Skin of body (tissue), 2 donors: ENCODE data around the gene GALNT9. TPM values are rescaled to one million over a fixed set of nuclear protein-coding genes. Genes with fewer than 3 reads are reported as not detected.
"Not testable (repeated sequence)": the region's sequence is repeated elsewhere in the genome, so short reads cannot be mapped to it uniquely, and the experiment has no call there.

Experiments used
- DNase-seq: peaks from one replicate; lab custom pipeline; 2025; lab: John Stamatoyannopoulos, UW
- total RNA-seq: library from RNA; depleted of rRNA; stranded (reverse); fragments of >200 nt; gene quantifications from one replicate; pipeline ENCODE4 v1.2.3, GENCODE V29; 2014

The GALNT9 gene
- total RNA-seq, 1 donor from 2014 or later, result 0.20 TPM

DNA sequence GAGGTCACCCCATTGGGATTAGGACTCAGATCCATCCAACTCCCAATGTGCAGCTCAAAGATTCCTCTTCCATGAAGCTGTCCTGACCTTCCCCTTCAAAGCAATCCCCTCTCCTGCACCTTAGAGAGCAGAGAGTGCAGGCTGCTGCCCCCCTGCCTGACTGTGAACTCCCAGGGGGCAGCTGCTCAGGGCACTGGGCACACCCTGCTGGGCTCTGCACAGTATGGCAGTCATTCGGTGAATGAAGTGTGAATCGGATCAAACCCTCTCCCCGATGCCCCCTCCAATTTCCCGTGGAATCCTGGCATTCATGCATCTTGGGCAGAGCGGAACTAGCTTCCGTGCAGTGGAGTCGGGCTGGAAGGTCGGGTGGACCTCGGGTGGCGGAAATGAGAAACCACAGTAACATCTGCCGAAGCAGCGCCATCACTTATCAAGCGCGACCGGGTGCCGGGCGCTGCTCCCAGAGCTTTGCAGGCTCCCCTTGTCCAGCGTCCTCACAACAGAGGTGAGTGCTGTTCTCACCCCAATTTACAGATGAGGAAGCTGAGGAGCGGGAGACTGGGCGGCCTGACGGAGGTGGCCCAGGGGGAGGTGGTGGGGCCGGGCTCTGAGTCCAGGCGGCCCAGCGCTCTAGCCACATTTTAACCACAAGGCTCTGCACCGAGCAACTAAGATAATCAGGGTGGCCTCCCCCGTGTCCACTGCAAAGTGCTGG is 14.7 kb downstream of the GALNT9 start:
- DNase-seq, result no peak

- no peak for DNase-seq
These were observed 15.4 kb downstream of the GALNT9 start for GRCh38 chr12:132314035-132314434.

GRCh38 chr12:132313182-132313581 is 16.2 kb downstream of the GALNT9 start:
- no peak for DNase-seq

- DNase-seq, result no peak
These were observed 16.9 kb downstream of the GALNT9 start for GRCh38 chr12:132312516-132312915.

DNA sequence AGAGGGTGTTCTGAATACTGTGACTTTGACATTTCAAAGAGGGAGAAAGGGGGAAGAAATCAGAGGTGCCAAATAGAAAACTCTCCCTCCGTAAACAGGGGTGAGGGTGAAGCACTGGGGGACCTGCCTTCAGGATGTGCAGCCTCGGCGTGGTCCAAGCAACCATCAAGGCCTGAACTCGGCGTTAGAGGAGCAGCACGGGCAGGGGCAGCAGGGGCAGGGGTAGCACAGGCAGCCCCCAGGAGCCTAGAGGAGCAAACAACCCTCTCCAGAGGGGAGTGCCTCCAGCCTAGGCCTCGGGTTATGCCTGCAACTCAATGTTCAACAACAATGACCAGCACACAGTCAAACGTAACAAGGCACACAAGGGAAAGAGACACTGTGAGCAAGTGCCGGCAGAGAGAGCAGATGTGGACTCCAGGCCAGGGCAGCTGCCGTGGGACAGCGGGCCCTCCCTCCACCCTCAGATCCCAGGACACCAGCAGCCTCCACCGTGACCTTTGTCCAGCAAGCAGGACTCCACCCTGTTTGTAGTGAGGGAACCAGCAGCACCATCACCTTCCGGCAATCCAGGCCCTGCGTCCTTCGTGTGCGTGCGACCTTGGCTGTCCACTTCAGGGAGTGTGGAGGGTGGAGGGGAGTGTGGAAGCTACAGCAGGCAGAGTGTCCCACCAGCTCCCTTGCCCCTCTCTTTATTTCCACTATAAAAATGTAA is 18.0 kb downstream of the GALNT9 start:
- DNase-seq, result no peak

DNA sequence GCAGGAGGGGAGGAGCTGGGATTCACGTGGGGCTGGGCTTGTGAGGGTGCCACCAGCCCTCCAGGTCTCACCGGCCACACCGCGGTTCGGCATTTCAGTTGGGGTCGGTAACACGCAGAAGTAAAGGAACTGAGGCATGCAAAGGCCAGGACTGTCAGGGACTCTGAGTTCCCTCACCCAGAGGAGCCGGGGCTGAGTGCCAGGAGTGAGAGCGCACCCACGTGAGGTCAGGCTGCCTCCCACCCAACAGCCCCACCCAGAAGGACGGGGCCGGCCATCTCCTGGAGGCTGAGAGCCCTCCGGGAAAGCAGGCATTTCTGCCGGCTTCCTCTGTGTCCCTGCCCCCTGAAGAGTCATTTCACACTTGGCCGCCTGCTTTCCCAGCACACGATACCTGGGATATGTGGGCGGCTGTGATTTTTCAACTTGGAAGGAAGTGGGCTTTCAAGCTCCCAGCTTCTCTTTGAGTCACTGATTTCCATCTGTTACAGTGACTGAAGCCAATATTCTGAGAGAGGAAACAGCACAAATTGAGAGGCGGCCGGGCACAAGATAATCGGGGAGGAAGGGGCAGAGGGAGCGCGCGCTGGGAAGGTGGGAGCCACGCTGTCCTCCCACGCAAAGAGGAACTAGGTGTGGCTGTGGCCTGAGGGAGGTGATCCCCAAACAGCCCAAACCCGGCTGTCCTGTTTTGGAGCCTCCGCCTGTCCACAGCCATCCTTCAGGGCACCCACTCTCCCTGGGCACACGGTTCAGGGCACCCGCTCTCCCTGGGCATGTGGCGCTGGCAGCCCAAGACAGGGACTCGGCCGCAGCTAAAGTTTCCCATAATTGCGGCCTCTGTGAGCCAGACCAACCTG is 19.0 kb downstream of the GALNT9 start:
- no peak for DNase-seq

DNA sequence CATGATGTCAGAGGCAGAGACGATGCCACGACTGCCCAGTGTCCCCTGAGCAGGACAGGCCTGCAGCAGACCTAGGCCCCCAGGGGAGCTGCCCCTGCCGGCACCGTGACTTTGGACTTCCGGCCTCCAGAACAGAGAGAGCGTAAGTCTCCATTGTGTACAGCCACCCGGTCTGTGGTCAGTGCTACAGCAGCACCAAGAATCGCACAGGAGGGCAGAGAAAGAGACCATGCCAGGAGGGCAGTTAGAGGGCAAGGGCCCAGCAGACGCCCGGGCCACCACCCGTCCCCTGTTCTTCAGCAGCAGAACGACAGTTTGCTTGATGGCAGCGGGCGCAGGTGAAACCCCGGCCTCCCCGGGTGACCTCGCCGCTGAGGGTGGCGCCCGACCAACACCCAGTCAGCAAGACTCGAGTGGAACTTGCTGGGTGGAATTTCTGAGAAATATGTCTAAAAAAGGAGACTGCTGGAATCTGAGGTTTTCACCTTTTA is 19.7 kb downstream of the GALNT9 start:
- no peak for DNase-seq

DNA sequence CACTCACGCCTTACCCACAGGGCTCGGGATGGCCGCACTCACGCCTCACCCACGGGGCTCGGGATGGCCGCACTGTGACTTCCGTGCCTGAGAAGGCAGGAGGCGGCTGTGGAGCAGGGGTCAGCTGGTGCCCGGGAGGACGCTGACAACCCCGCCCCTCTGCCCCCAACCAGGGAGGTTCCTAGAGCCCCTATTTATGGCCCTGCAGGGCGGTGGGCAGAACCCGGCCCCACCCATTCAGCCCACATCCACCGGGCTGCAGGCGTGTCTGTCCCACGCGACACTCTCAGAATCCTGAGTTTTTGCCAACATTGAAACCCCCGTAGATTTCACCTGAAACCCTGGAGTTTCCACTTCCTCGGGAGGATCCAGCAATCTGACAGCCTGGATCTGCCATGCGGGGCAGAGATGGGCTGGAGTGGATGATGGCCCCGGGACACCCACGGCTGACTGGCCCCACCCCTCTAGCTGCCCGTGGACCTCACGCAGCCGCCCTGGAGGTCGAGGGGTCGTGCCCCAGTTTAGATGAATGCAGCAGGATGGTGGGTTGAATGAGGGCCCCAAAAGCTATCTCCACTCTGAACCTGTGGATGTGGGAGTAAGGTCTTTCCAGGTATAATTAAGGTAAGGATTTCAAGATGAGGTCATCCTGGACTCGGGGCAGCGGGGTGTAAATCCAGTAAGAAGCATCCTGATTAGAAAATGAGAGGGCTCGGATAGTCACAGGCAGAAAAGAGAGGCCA is 20.4 kb downstream of the GALNT9 start:
- no peak for DNase-seq

- DNase-seq, result no peak
These were observed 21.2 kb downstream of the GALNT9 start for GRCh38 chr12:132307976-132308852.

- DNase-seq, result no peak
These were observed 22.6 kb downstream of the GALNT9 start for GRCh38 chr12:132306885-132307191.

- no peak for DNase-seq
These were observed 23.2 kb downstream of the GALNT9 start for GRCh38 chr12:132305991-132306884.

- DNase-seq, result no peak
These were observed 23.8 kb downstream of the GALNT9 start for GRCh38 chr12:132305560-132305966.

DNA sequence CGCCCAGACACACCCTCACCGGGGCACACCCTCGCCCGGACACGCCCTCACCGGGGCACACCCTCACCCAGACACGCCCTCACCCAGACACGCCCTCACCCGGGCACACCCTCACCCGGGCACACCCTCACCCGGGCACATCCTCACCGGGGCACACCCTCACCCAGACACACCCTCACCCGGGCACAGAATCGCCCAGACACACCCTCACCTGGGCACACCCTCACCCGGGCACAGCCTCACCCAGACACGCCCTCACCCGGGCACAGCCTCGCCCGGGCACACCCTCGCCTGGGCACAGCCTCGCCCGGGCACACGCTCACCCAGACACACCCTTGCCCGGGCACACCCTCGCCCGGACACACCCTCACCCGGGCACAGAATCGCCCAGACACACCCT is 24.5 kb downstream of the GALNT9 start:
- not testable (repeated sequence) for DNase-seq

DNA sequence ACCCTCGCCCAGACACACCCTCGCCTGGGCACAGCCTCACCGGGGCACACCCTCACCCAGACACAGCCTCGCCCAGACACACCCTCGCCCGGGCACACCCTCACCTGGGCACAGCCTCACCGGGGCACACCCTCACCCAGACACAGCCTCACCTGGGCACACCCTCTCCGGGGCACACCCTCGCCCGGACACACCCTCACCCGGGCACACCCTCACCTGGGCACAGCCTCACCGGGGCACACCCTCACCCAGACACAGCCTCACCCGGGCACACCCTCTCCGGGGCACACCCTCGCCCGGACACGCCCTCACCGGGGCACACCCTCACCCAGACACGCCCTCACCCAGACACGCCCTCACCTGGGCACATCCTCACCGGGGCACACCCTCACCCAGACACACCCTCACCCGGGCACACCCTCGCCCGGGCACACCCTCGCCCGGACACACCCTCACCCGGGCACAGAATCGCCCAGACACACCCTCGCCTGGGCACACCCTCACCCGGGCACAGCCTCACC is 25.5 kb downstream of the GALNT9 start:
- DNase-seq, result not testable (repeated sequence)

DNA sequence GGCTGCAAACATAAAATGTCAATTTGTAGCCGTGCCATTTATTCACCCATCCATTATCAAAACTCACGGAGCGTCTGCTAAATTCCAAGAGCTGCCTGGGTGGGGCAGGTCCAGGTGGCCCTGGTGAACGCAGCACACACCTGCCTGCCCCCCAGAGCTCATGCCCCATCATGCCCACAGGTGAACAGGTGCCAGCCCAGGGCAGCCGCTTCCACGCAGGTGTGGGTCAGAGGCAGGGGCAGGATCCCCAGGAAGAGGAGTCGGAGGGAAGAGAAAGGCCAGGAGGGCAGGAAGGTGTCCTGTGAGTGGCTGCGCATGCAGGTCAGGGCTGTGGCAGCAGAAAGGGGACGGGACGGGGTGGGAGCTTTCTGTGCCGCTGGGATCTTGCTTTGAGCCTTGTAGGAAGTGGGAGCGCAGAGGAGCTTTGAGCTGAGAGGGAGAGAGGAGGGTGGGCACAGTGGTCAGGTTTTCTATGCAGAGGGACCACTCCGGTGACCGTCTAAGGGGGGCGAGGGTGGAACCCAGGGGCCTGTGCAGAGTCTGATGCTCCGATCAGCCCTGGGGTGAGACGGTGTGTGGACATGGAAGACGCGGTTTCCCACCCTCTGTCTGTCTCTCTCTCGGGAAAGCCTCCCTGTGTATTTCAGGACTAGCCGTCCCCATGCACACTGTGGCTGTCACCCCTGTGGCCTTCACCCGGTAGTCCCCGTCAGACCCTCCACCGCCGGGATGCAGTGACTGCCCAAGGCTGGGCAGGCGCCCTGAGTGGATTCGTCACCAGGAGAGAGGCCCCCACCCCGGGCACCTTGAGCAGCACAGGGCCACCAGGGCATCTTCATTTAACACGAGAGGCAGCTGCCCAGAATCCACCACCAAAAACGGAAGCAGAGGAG is 26.7 kb downstream of the GALNT9 start:
- no peak for DNase-seq

- DNase-seq, result no peak
These were observed 28.3 kb downstream of the GALNT9 start for GRCh38 chr12:132300789-132301722.

DNA sequence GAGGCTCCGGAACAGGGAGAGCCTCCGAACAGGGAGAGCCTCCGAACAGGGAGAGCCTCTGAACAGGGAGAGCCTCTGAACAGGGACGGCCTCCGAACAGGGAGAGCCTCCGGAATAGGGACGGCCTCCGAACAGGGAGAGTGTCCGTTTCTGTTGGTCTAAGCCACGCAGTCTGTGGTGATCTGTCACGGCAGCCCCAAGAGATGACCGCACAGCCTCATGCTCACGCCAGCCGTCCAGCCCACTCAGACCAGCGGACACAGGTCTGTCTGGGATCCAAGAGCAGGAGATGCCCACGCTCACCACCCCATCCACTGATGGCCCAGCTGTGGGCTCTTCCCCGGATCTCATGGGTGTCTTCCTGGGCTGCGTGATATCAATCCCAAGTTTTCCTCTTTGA is 33.3 kb downstream of the GALNT9 start:
- DNase-seq, result no peak
